K562 (cell line): ENCODE measurements around the gene SLC25A1. TPM values are rescaled to one million over a fixed set of nuclear protein-coding genes. Genes with fewer than 3 reads are reported as not detected.
A peak's percentile ranks its signal among the peaks of the same experiment; 100 is the strongest.

Experiments
- ARID1B ChIP-seq: fragments of 450-650 bp; IDR thresholded peaks from 2 replicates; pipeline ENCODE4 v1.6.1; 2016; ENCODE audit warnings: antibody characterized with exemption, mild to moderate bottlenecking, inconsistent platforms
- CBX2 ChIP-seq: fragments of 200-600 bp; sonication (generic); IDR thresholded peaks from one replicate; pipeline ENCODE4 v1.6.1; 2012; ENCODE audit warnings: mild to moderate bottlenecking, low read length, inconsistent platforms; ENCODE audit not compliant: insufficient read depth, poor library complexity, severe bottlenecking
- CEBPB ChIP-seq: fragments of 450-650 bp; IDR thresholded peaks from 2 replicates; pipeline ENCODE4 v1.6.1; 2016; ENCODE audit warnings: missing genetic modification characterization, missing compliant biosample characterization
- CREB1 ChIP-seq, 2 experiments: sonication (generic) in 1 of 2; formaldehyde crosslinking in 1 of 2; IDR thresholded peaks; 2 replicates each; pipeline versions ENCODE4 v1.6.1 to v1.8.0; 2012 to 2022; ENCODE audit warnings: inconsistent platforms in 1 of 2, mild to moderate bottlenecking in 1 of 2, missing genetic modification reagents in 1 of 2, moderate library complexity in 1 of 2
- EP300 ChIP-seq: IDR thresholded peaks from 2 replicates; pipeline ENCODE4 v1.6.1; 2012; ENCODE audit warnings: low read length, improper control_type of control experiment
- FOSL1 ChIP-seq: fragments of 200-800 bp; sonication (Bioruptor generic); conservative IDR thresholded peaks from 2 replicates; pipeline ENCODE4 v1.6.1; 2016; ENCODE audit warnings: missing genetic modification characterization, missing compliant biosample characterization
- HSF4 ChIP-seq: fragments of 250-450 bp; sonication (Bioruptor Pico); IDR thresholded peaks from 2 replicates; pipeline ENCODE4 v2.1.2; 2022; ENCODE audit warnings: mild to moderate bottlenecking, moderate library complexity, borderline replicate concordance
- MAFK ChIP-seq: IDR thresholded peaks from 2 replicates; pipeline ENCODE4 v1.6.1; 2011; ENCODE audit warnings: low read length, improper control_type of control experiment
- MED1 ChIP-seq: sonication (generic); formaldehyde crosslinking; IDR thresholded peaks from 2 replicates; pipeline ENCODE4 v1.8.1; 2023; ENCODE audit warnings: missing genetic modification reagents, borderline replicate concordance
- MEF2D ChIP-seq: conservative IDR thresholded peaks from 2 replicates; pipeline ENCODE4 v1.6.1; 2016; ENCODE audit warnings: low read depth, missing genetic modification characterization, missing compliant biosample characterization
- NEUROD1 ChIP-seq: fragments of 150-350 bp; IDR thresholded peaks from 2 replicates; pipeline ENCODE4 v1.6.1; 2014; ENCODE audit warnings: borderline replicate concordance, low read length, low read depth; ENCODE audit not compliant: partially characterized antibody
- NRF1 ChIP-seq, 2 experiments: fragments of 450-650 bp; IDR thresholded peaks in 1 of 2; conservative IDR thresholded peaks in 1 of 2; 2 replicates each; pipeline ENCODE4 v1.6.1; 2014; ENCODE audit warnings: mild to moderate bottlenecking in 2 of 2
- NUFIP1 ChIP-seq: fragments of 450-650 bp; IDR thresholded peaks from 2 replicates; pipeline ENCODE4 v1.6.1; 2018; ENCODE audit not compliant: partially characterized antibody
- SIX5 ChIP-seq, 2 experiments: IDR thresholded peaks; 2 replicates each; pipeline ENCODE4 v1.6.1; 2011; ENCODE audit warnings: low read length in 2 of 2, borderline replicate concordance in 1 of 2, low read depth in 1 of 2, mild to moderate bottlenecking in 1 of 2, moderate library complexity in 1 of 2; ENCODE audit not compliant: insufficient read depth in 1 of 2
- SMARCC2 ChIP-seq: fragments of 450-650 bp; IDR thresholded peaks from 2 replicates; pipeline ENCODE4 v1.6.1; 2017; ENCODE audit warnings: antibody characterized with exemption, moderate library complexity, mild to moderate bottlenecking, low read depth
- SRF ChIP-seq, 2 experiments: fragments of 250-450, 450-650 bp in 1 of 2; sonication (Bioruptor Pico) in 1 of 2; sonication (generic) in 1 of 2; formaldehyde crosslinking; IDR thresholded peaks; 2 replicates each; pipeline versions ENCODE4 v1.5.0 to v1.5.1; 2020 to 2022; ENCODE audit warnings: mild to moderate bottlenecking in 1 of 2, missing genetic modification reagents in 1 of 2
- SRSF3 ChIP-seq: fragments of 200-400 bp; formaldehyde crosslinking; IDR thresholded peaks from 2 replicates; pipeline ENCODE4 v1.6.1; 2016; ENCODE audit warnings: mild to moderate bottlenecking, low read length, moderate library complexity; ENCODE audit not compliant: insufficient read depth
- XRCC3 ChIP-seq: fragments of 450-650 bp; IDR thresholded peaks from 2 replicates; pipeline ENCODE4 v1.6.1; 2017; ENCODE audit warnings: mild to moderate bottlenecking, moderate library complexity
- ZNF354B ChIP-seq: fragments of 250-450 bp; sonication (Bioruptor Pico); IDR thresholded peaks from 2 replicates; pipeline ENCODE4 v1.4.0; 2020
- ZNF436 ChIP-seq: fragments of 250-450, 450-650 bp; sonication (Bioruptor Pico); formaldehyde crosslinking; IDR thresholded peaks from 2 replicates; pipeline ENCODE4 v1.7.0; 2020; ENCODE audit warnings: mild to moderate bottlenecking
- ZSCAN32 ChIP-seq: fragments of 450-650 bp; formaldehyde crosslinking; IDR thresholded peaks from 2 replicates; pipeline ENCODE4 v1.4.0; 2020; ENCODE audit warnings: mild to moderate bottlenecking, moderate library complexity
- polyA plus RNA-seq, 8 experiments: library from polyadenylated mRNA; depleted of rRNA in 4 of 8; stranded (reverse) in 5 of 8; unstranded in 3 of 8; fragments of >200 nt; fragmentation: Nextera tagmentation in 2 of 8; fragmentation: Illumina TruSeq in 1 of 8; extraction: Ambion mirVana in 2 of 8; extraction: Trizol in 1 of 8; gene quantifications; 2 replicates each; pipeline versions ENCODE4 v1.2.1 to v1.2.3, GENCODE V29; 2011 to 2014; ENCODE audit warnings: inconsistent platforms in 1 of 8, missing spikeins in 1 of 8
- total RNA-seq, 7 experiments: library from RNA; depleted of rRNA in 6 of 7; stranded (reverse); fragments of >200 nt in 6 of 7; fragmentation: Illumina TruSeq in 2 of 7; extraction: Trizol in 2 of 7; gene quantifications; 2 replicates each; pipeline versions ENCODE4 v1.2.1 to v1.2.3, GENCODE V29; 2011 to 2021; ENCODE audit warnings: low replicate concordance in 1 of 7
- TF ChIP-seq, protein P1 (sequence below): sonication (generic); formaldehyde crosslinking; IDR thresholded peaks from 2 replicates; pipeline ENCODE4 v1.4.0; 2020; ENCODE audit warnings: mild to moderate bottlenecking, missing genetic modification reagents
- TF ChIP-seq, protein P2 (sequence below): fragments of 450-650 bp; IDR thresholded peaks from 2 replicates; pipeline ENCODE4 v1.7.1; 2018; ENCODE audit warnings: mild to moderate bottlenecking, low read depth; ENCODE audit not compliant: partially characterized antibody

Gene SLC25A1
- total and polyA plus RNA-seq, 9 of the 15 experiments (the other 6 are each of a cell fraction or from before 2014, with no cell fraction given): 11.0 to 408 (median 110) TPM

DNA sequence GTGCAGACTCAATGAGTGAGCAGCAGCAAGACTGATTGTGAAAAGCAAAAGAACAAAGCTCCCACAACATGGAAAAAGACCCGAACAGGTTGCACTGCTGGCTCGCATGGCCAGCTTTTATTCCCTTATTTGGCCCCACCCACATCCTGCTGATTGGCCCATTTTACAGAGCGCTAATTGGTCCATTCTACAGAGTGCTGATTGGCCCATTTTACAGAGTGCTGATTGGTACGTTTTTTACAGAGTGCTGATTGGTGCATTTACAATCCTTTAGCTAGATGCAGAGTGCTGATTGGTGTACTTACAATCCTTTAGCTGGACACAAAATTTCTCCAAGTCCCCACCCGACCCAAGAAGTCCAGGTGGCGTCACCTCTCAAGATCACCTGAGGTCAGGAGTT is 15.3 kb upstream of the SLC25A1 start (continued):
- TF ChIP-seq EP300 (no peak), MED1 (CRISPR knock-in tag) (no peak), SMARCC2 (no peak), MAFK (0 out of 2 replicates have a peak, but pooled peaks have one; percentile 25), NEUROD1 (no peak), NUFIP1 (no peak), SIX5 (IDR thresholded peaks at IDR 0.05; ENCODE audit: borderline replicate concordance in 1 of 2, insufficient read depth in 1 of 2, low read depth in 1 of 2, low read length in 2 of 2) (no peak), XRCC3 (no peak), ZNF436 (CRISPR knock-in tag) (no peak), CEBPB (no peak), CREB1 (IDR thresholded peaks at IDR 0.05) (no peak), CREB1 (CRISPR knock-in tag; IDR thresholded peaks at IDR 0.05) (no peak), ARID1B (no peak), HSF4 (CRISPR knock-in tag) (no peak), MEF2D (no peak), CBX2 (no peak), FOSL1 (tag) (no peak), SRF (CRISPR knock-in tag; IDR thresholded peaks at IDR 0.05) (peak in 1 of 2 experiments; percentile 71; a peak in 1 of 4 replicates), ZSCAN32 (no peak), SRSF3 (no peak), NRF1 (conservative IDR thresholded peaks at IDR 0.05 in 1 of 2, IDR thresholded peaks at IDR 0.05 in 1 of 2) (no peak), ZNF354B (CRISPR knock-in tag) (no peak)
- TF ChIP-seq, protein P1, sequence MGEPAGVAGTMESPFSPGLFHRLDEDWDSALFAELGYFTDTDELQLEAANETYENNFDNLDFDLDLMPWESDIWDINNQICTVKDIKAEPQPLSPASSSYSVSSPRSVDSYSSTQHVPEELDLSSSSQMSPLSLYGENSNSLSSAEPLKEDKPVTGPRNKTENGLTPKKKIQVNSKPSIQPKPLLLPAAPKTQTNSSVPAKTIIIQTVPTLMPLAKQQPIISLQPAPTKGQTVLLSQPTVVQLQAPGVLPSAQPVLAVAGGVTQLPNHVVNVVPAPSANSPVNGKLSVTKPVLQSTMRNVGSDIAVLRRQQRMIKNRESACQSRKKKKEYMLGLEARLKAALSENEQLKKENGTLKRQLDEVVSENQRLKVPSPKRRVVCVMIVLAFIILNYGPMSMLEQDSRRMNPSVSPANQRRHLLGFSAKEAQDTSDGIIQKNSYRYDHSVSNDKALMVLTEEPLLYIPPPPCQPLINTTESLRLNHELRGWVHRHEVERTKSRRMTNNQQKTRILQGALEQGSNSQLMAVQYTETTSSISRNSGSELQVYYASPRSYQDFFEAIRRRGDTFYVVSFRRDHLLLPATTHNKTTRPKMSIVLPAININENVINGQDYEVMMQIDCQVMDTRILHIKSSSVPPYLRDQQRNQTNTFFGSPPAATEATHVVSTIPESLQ (CRISPR knock-in tag): no peak
- TF ChIP-seq, protein P2, sequence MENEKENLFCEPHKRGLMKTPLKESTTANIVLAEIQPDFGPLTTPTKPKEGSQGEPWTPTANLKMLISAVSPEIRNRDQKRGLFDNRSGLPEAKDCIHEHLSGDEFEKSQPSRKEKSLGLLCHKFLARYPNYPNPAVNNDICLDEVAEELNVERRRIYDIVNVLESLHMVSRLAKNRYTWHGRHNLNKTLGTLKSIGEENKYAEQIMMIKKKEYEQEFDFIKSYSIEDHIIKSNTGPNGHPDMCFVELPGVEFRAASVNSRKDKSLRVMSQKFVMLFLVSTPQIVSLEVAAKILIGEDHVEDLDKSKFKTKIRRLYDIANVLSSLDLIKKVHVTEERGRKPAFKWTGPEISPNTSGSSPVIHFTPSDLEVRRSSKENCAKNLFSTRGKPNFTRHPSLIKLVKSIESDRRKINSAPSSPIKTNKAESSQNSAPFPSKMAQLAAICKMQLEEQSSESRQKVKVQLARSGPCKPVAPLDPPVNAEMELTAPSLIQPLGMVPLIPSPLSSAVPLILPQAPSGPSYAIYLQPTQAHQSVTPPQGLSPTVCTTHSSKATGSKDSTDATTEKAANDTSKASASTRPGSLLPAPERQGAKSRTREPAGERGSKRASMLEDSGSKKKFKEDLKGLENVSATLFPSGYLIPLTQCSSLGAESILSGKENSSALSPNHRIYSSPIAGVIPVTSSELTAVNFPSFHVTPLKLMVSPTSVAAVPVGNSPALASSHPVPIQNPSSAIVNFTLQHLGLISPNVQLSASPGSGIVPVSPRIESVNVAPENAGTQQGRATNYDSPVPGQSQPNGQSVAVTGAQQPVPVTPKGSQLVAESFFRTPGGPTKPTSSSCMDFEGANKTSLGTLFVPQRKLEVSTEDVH: no peak
